WTC11 (cell line): ENCODE measurements around the gene OR5AC2. TPM values are rescaled to one million over a fixed set of nuclear protein-coding genes. Genes with fewer than 3 reads are reported as not detected.

ENCODE experiments used
- ATAC-seq: fragments of 200-7000 bp; cut with Tn5 transposase; 2 replicates; pipeline ENCODE4 v1.10.0; 2021; ENCODE audit warnings: mild to moderate bottlenecking, moderate library complexity
- CTCF ChIA-PET: fragments of 300-600 bp; sonication (Branson Sonifier 250); formaldehyde crosslinking; loops from one replicate; lab custom pipeline; 2021; ENCODE audit warnings: antibody characterized with exemption; lab: Charles Lee
- POLR2A ChIA-PET: fragments of 350-600 bp; sonication (Branson Sonifier 250); formaldehyde crosslinking; loops from one replicate; lab custom pipeline; 2021; ENCODE audit warnings: antibody characterized with exemption; lab: Charles Lee
- DNase-seq: peaks from one replicate; pipeline ENCODE4 v3.0.0; 2021; ENCODE audit warnings: low spot score
- H3K27ac Mint-ChIP-seq: 2 replicates; pipeline ENCODE4 v1.8.0; 2021; ENCODE audit warnings: mixed read lengths
- H3K27me3 Mint-ChIP-seq: 2 replicates; pipeline ENCODE4 v1.8.0; 2021; ENCODE audit warnings: low read depth, mild to moderate bottlenecking, moderate library complexity, mixed read lengths
- H3K36me3 Mint-ChIP-seq: 2 replicates; pipeline ENCODE4 v1.8.0; 2021; ENCODE audit warnings: mixed read lengths
- H3K4me1 Mint-ChIP-seq: 2 replicates; pipeline ENCODE4 v1.8.0; 2022; ENCODE audit warnings: mixed read lengths
- H3K4me3 Mint-ChIP-seq: 2 replicates; pipeline ENCODE4 v1.8.0; 2021; ENCODE audit warnings: mild to moderate bottlenecking, moderate library complexity, mixed read lengths
- H3K9me3 Mint-ChIP-seq: 2 replicates; pipeline ENCODE4 v1.8.0; 2021; ENCODE audit warnings: mixed read lengths
- AFF4 ChIP-seq: sonication (generic); formaldehyde crosslinking; IDR thresholded peaks from 2 replicates; pipeline ENCODE4 v1.8.1; 2023; ENCODE audit warnings: mild to moderate bottlenecking, missing genetic modification reagents, borderline replicate concordance
- CDX4 ChIP-seq: fragments of 250-450 bp; sonication (Bioruptor Pico); IDR thresholded peaks from 2 replicates; pipeline ENCODE4 v1.9.0; 2021; ENCODE audit warnings: moderate library complexity, mild to moderate bottlenecking, inconsistent platforms, borderline replicate concordance
- GRHL2 ChIP-seq: fragments of 250-450 bp; sonication (Bioruptor Pico); IDR thresholded peaks from 2 replicates; pipeline ENCODE4 v1.8.0; 2022; ENCODE audit warnings: mild to moderate bottlenecking, moderate library complexity; ENCODE audit not compliant: insufficient replicate concordance, severe bottlenecking
- HMGA2 ChIP-seq: fragments of 250-450 bp; sonication (Bioruptor Pico); IDR thresholded peaks from 2 replicates; pipeline ENCODE4 v1.4.0; 2021; ENCODE audit warnings: mild to moderate bottlenecking, moderate library complexity
- MLX ChIP-seq: sonication (generic); formaldehyde crosslinking; IDR thresholded peaks from 2 replicates; pipeline ENCODE4 v1.8.1; 2023; ENCODE audit warnings: mild to moderate bottlenecking, missing genetic modification reagents, moderate library complexity
- NFYB ChIP-seq: sonication (generic); formaldehyde crosslinking; conservative IDR thresholded peaks from 2 replicates; pipeline ENCODE4 v1.8.0; 2022; ENCODE audit warnings: low read depth, missing genetic modification reagents
- NR1H2 ChIP-seq: sonication (generic); formaldehyde crosslinking; IDR thresholded peaks from 2 replicates; pipeline ENCODE4 v1.9.0; 2021; ENCODE audit warnings: mild to moderate bottlenecking, moderate library complexity, missing genetic modification reagents
- NR2C2 ChIP-seq: sonication (generic); formaldehyde crosslinking; IDR thresholded peaks from 2 replicates; pipeline ENCODE4 v1.8.0; 2022; ENCODE audit warnings: mild to moderate bottlenecking, missing genetic modification reagents
- PRDM15 ChIP-seq: sonication (generic); formaldehyde crosslinking; IDR thresholded peaks from 2 replicates; pipeline ENCODE4 v1.8.0; 2022; ENCODE audit warnings: missing genetic modification reagents
- RORB ChIP-seq: fragments of 250-450 bp; sonication (Bioruptor Pico); IDR thresholded peaks from 2 replicates; pipeline ENCODE4 v1.9.0; 2021; ENCODE audit warnings: mild to moderate bottlenecking
- SP1 ChIP-seq: sonication (generic); formaldehyde crosslinking; conservative IDR thresholded peaks from 2 replicates; pipeline ENCODE4 v1.8.1; 2022; ENCODE audit warnings: missing genetic modification reagents
- ZBTB43 ChIP-seq: sonication (generic); formaldehyde crosslinking; IDR thresholded peaks from 2 replicates; pipeline ENCODE4 v1.8.1; 2023; ENCODE audit warnings: mild to moderate bottlenecking, missing genetic modification reagents
- ZMAT4 ChIP-seq: fragments of 250-450 bp; sonication (Bioruptor Pico); IDR thresholded peaks from 2 replicates; pipeline ENCODE4 v1.9.0; 2021; ENCODE audit warnings: mild to moderate bottlenecking
- ZNF425 ChIP-seq: fragments of 250-450 bp; sonication (Bioruptor Pico); conservative IDR thresholded peaks from 2 replicates; pipeline ENCODE4 v1.9.0; 2021; ENCODE audit warnings: mild to moderate bottlenecking
- ZNF512 ChIP-seq: sonication (generic); formaldehyde crosslinking; IDR thresholded peaks from 2 replicates; pipeline ENCODE4 v1.8.1; 2022; ENCODE audit warnings: missing genetic modification reagents, borderline replicate concordance
- ZNF532 ChIP-seq: fragments of 250-450 bp; sonication (Bioruptor Pico); IDR thresholded peaks from 2 replicates; pipeline ENCODE4 v1.9.0; 2021; ENCODE audit warnings: mild to moderate bottlenecking, borderline replicate concordance
- total RNA-seq: library from RNA; stranded (reverse); gene quantifications from 3 replicates; pipeline ENCODE4 v1.2.3, GENCODE V29; 2021

Gene OR5AC2
- total RNA-seq, 1 experiment from 2014 or later = not detected

GRCh38 chr3:98056035-98056434 lies 30.9 kb upstream of the OR5AC2 start (continued):
- TF ChIP-seq ZNF532 (no peak), RORB (CRISPR knock-in tag) (no peak)
- TF ChIP-seq, all 79 proteins: peak for 0

GRCh38 chr3:98057631-98058030 lies 29.3 kb upstream of the OR5AC2 start:
- POLR2A ChIA-PET = no interaction called here
- H3K36me3 Mint-ChIP-seq = no peaks in the 10 kb centered on the region
- no peak overlapping the region for H3K27ac Mint-ChIP-seq
- no peak overlapping the region for H3K4me3 Mint-ChIP-seq
- H3K27me3 Mint-ChIP-seq = no peaks in the 10 kb centered on the region
- CTCF ChIA-PET = interaction anchor here (0.5 to 1.5 kb wide), 2 partner anchors 271 to 922 kb away, joined by 3 to 4 read pairs; no protein-coding TSS in a partner anchor
- ATAC-seq (peak; percentile 36; the same call in 1 of the 2 replicates), DNase-seq (no peak)
- H3K4me1 Mint-ChIP-seq = peaks cover 11% of the 10 kb centered on the region
- H3K9me3 Mint-ChIP-seq = peaks cover 4% of the 10 kb centered on the region; the same call in 1 of the 2 replicates
- TF ChIP-seq NR2C2 (no peak), ZNF512 (CRISPR knock-in tag) (no peak), PRDM15 (no peak), NR1H2 (CRISPR knock-in tag) (no peak), SP1 (CRISPR knock-in tag) (no peak), ZNF425 (no peak), HMGA2 (no peak), GRHL2 (CRISPR knock-in tag) (no peak), CDX4 (CRISPR knock-in tag) (no peak), ZBTB43 (CRISPR knock-in tag) (no peak), MLX (CRISPR knock-in tag) (no peak), NFYB (CRISPR knock-in tag) (no peak), AFF4 (CRISPR knock-in tag) (no peak), ZMAT4 (CRISPR knock-in tag) (no peak)
